CD4-positive, CD25-positive, alpha-beta regulatory T cell (primary cell): Measurements from ENCODE around the gene SEMA4A. TPM values are rescaled to one million over a fixed set of nuclear protein-coding genes. Genes with fewer than 3 reads are reported as not detected.
A peak's percentile ranks its signal among the peaks of the same experiment; 100 is the strongest.
"Not testable (repeated sequence)": the region's sequence is repeated elsewhere in the genome, so short reads cannot be mapped to it uniquely, and the experiment has no call there.

Experiments
- ATAC-seq, 2 donors: fragments of 150-1000 bp; cut with Tn5 transposase; one replicate each; pipeline ENCODE4 v1.10.0; 2021; ENCODE audit warnings: low read depth in 2 of 2, moderate number of reproducible peaks in 2 of 2, moderate library complexity in 1 of 2
- DNase-seq, 3 donors: peaks; one replicate each; pipeline versions ENCODE4 v3.0.0 to v3.0.0-alpha.2; 2012 to 2022; ENCODE audit warnings: mixed read lengths in 1 of 3
- H3K27ac ChIP-seq: one replicate; pipeline ENCODE4 v1.7.0; 2013; ENCODE audit warnings: mild to moderate bottlenecking, low read length; ENCODE audit not compliant: insufficient read depth, poor library complexity, severe bottlenecking
- H3K27me3 ChIP-seq: one replicate; pipeline ENCODE4 v1.7.0; 2013; ENCODE audit warnings: low read length; ENCODE audit not compliant: control insufficient read depth, insufficient read depth
- H3K36me3 ChIP-seq: one replicate; pipeline ENCODE4 v1.7.0; 2013; ENCODE audit warnings: mild to moderate bottlenecking, low read length, moderate library complexity; ENCODE audit not compliant: control insufficient read depth, insufficient read depth
- H3K4me1 ChIP-seq: 2 replicates; pipeline ENCODE4 v1.7.0; 2013; ENCODE audit warnings: mild to moderate bottlenecking, low read length; ENCODE audit not compliant: insufficient read depth, control insufficient read depth, poor library complexity, severe bottlenecking
- H3K4me3 ChIP-seq: one replicate; pipeline ENCODE4 v1.7.0; 2013; ENCODE audit warnings: low read depth, mild to moderate bottlenecking, low read length, moderate library complexity
- H3K9me3 ChIP-seq, 2 experiments: 1 replicate in 1 of 2; 2 replicates in 1 of 2; pipeline ENCODE4 v1.7.0; 2013; ENCODE audit warnings: low read length in 2 of 2, mild to moderate bottlenecking in 1 of 2, moderate library complexity in 1 of 2; ENCODE audit not compliant: control insufficient read depth in 2 of 2
- H3K27ac Mint-ChIP-seq, 3 donors: one replicate each; pipeline ENCODE4 v1.8.0; 2020 to 2022; ENCODE audit warnings: mild to moderate bottlenecking in 3 of 3, mixed read lengths in 3 of 3, moderate library complexity in 2 of 3
- H3K27me3 Mint-ChIP-seq: one replicate; pipeline ENCODE4 v1.8.0; 2022; ENCODE audit warnings: mild to moderate bottlenecking, mixed read lengths
- H3K36me3 Mint-ChIP-seq: one replicate; pipeline ENCODE4 v1.8.0; 2020; ENCODE audit warnings: mixed read lengths
- H3K4me1 Mint-ChIP-seq, 4 donors: one replicate each; pipeline ENCODE4 v1.8.0; 2020 to 2022; ENCODE audit warnings: mixed read lengths in 4 of 4, mild to moderate bottlenecking in 1 of 4
- H3K4me3 Mint-ChIP-seq, 4 donors: one replicate each; pipeline ENCODE4 v1.8.0; 2020 to 2022; ENCODE audit warnings: mild to moderate bottlenecking in 4 of 4, mixed read lengths in 4 of 4, moderate library complexity in 3 of 4
- H3K9me3 Mint-ChIP-seq, 7 donors: one replicate each; pipeline ENCODE4 v1.8.0; 2020 to 2022; ENCODE audit warnings: mixed read lengths in 7 of 7, mild to moderate bottlenecking in 3 of 7, moderate library complexity in 2 of 7
- polyA plus RNA-seq, 4 donors: library from polyadenylated mRNA; unstranded; fragments of 300-500 nt; fragmentation: Illumina TruSeq; gene quantifications; one replicate each; pipeline ENCODE4 v1.2.3, GENCODE V29; 2021
- total RNA-seq: library from RNA; stranded (reverse); gene quantifications from one replicate; pipeline ENCODE4 v1.2.3, GENCODE V29; 2022

SEMA4A gene
- total and polyA plus RNA-seq, 5 donors from 2014 or later: 0.89 to 41.2 (median 2.0) TPM

DNA sequence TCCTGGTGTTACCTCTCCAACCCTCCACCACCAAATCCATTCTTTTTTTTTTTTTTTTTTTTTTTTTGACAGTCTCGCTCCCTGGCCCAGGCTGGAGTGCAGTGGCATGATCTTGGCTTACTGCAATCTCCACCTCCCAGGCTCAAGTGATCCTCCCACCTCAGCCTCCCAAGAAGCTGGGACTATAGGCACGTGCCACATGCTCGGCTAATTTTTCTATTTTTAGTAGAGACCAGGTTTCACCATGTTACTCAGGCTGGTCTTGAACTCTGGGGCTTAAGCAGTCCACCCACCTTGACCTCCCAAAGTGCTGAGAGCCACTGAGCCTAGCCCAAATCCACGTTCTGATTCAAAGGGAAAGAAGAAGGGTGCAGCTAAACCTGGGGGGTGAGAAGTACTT lies 32.4 kb upstream of the SEMA4A start:
- DNase-seq, H3K36me3 Mint-ChIP-seq, ATAC-seq, H3K27me3 ChIP-seq, H3K36me3 ChIP-seq, H3K9me3 ChIP-seq, H3K27me3 Mint-ChIP-seq, H3K9me3 Mint-ChIP-seq: not testable (repeated sequence)
- H3K27ac Mint-ChIP-seq: peak overlapping the region in 1 of 3 donors; percentile 87
- Histone ChIP-seq H3K4me3 (peak overlapping the region; percentile 58), H3K4me1 (peaks cover 70% of the 10 kb centered on the region), H3K27ac (peak overlapping the region; percentile 25)
- peaks cover 0 to 68% (median 41%) of the 10 kb centered on the region in 4 donors for H3K4me1 Mint-ChIP-seq
- H3K4me3 Mint-ChIP-seq: peak overlapping the region in 2 of 4 donors; percentile 55 to 100

DNA sequence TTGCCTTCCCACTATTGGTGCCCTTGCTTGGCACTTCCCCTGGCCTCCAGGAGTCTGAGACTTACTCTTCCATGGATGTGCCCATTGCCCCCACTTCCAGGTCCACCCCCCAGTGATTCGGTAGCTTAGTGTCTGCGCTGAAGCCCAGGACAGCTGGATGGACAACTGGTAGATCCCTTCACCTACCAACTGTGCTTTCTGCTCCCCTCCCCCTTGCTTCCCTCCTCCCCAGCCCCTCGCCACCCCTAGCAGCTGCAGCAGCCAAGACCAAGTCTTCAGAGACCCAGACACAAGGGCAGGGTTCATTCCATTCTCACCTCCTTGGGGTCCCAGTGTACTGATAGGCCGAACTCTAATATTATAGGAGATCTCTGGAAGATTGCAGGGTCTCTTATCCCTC lies 31.9 kb upstream of the SEMA4A start:
- peaks cover 75% of the 10 kb centered on the region for H3K4me1 ChIP-seq
- peaks cover 3% of the 10 kb centered on the region for H3K36me3 ChIP-seq
- Mint-ChIP-seq H3K9me3 (peaks cover 0 to 3% (median 0%) of the 10 kb centered on the region in 7 donors), H3K27me3 (peaks cover 4% of the 10 kb centered on the region), H3K4me1 (peaks cover 0 to 68% (median 44%) of the 10 kb centered on the region in 4 donors), H3K27ac (peak overlapping the region in 2 of 3 donors; percentile 7 to 55), H3K4me3 (peak overlapping the region in 3 of 4 donors; percentile 31 to 100 (median 92)), H3K36me3 (no peaks in the 10 kb centered on the region)
- H3K4me3 ChIP-seq: peak overlapping the region; percentile 52
- peak overlapping the region; percentile 87 for H3K27ac ChIP-seq
- DNase-seq (no peak), ATAC-seq (no peak)
- no peaks in the 10 kb centered on the region for H3K9me3 ChIP-seq
- no peaks in the 10 kb centered on the region for H3K27me3 ChIP-seq

DNA sequence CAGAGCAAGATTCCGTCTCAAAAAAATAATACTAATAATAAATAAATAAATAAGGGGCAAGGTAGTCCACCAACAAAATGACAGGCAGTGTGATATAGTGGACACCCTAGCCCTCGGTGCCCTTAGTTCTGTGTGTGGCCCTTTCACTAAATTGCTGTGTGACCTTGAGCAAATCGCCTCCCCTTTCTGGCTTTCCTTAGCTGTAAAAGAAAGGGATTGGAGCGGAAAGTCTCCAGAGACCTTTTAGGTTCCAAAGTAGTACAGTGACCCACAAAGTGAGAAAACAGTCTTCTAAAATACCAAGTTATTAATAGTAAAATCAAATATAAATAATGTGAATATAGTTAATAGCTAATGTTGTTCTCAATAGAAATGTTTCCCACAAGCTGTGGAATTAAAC lies 31.3 kb upstream of the SEMA4A start:
- DNase-seq: no peak
- no peak for ATAC-seq
- Histone ChIP-seq H3K9me3 (no peaks in the 10 kb centered on the region), H3K4me1 (peaks cover 81% of the 10 kb centered on the region), H3K27ac (peak overlapping the region; percentile 87), H3K4me3 (peak overlapping the region; percentile 62), H3K27me3 (no peaks in the 10 kb centered on the region), H3K36me3 (peaks cover 3% of the 10 kb centered on the region)
- peaks cover 4% of the 10 kb centered on the region for H3K27me3 Mint-ChIP-seq
- peaks cover 0 to 70% (median 46%) of the 10 kb centered on the region in 4 donors for H3K4me1 Mint-ChIP-seq
- no peaks in the 10 kb centered on the region for H3K36me3 Mint-ChIP-seq
- peak overlapping the region in 3 of 4 donors; percentile 61 to 100 (median 93) for H3K4me3 Mint-ChIP-seq
- H3K27ac Mint-ChIP-seq: peak overlapping the region; percentile 31 to 90 (median 53)
- no peaks in the 10 kb centered on the region for H3K9me3 Mint-ChIP-seq

DNA sequence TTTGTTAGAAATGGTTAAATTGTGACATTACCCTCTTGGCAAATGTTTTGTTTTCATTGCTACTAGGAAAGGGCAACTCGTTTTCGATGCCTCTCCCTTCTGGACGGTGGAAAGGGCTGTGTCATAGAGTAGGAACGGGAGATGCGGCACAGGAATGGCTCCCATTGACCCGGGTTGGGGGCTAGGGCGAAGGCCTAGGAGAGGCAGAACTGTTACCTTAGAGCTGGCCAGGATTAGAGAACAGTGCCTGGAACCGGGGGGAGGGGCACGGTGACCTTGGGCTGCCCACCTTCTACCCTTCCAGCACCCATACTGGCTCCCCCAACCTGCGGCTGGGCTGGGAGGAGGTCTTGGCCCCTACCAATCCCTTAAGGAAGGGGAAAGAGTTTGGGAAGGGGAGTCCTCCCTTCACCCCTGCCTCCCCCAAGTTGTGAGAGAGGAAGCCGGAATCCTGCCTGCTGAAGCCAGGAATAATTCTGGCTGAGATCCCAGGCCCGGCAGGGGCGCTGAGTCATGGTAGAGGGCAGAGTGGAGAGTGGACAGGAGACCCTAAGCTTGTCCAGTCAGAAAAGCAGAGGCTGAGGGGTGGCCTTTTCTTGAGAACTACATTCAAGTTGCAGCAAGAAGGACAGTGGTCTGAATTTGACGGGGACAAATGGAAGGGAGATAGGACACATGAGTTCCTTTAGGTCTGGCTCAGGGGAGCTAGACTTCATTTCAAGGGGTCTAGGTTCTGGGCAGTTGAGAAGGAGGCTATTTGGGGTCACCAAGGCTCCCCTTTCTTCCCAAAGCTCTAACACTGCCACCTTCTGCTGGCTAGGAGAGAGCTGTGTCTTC lies 30.6 kb upstream of the SEMA4A start:
- peaks cover 85% of the 10 kb centered on the region for H3K4me1 ChIP-seq
- H3K27ac ChIP-seq: peak overlapping the region; percentile 87
- no peaks in the 10 kb centered on the region for H3K27me3 ChIP-seq
- peaks cover 4% of the 10 kb centered on the region for H3K27me3 Mint-ChIP-seq
- no peaks in the 10 kb centered on the region for H3K9me3 Mint-ChIP-seq
- no peaks in the 10 kb centered on the region for H3K36me3 Mint-ChIP-seq
- peak overlapping the region; percentile 62 for H3K4me3 ChIP-seq
- peaks cover 0 to 76% (median 49%) of the 10 kb centered on the region in 4 donors for H3K4me1 Mint-ChIP-seq
- DNase-seq (no peak), ATAC-seq (no peak)
- peak overlapping the region; percentile 90 to 95 (median 93) for H3K27ac Mint-ChIP-seq
- peak overlapping the region; percentile 52 to 93 (median 72) for H3K4me3 Mint-ChIP-seq
- H3K36me3 ChIP-seq: peaks cover 3% of the 10 kb centered on the region
- H3K9me3 ChIP-seq: no peaks in the 10 kb centered on the region

DNA sequence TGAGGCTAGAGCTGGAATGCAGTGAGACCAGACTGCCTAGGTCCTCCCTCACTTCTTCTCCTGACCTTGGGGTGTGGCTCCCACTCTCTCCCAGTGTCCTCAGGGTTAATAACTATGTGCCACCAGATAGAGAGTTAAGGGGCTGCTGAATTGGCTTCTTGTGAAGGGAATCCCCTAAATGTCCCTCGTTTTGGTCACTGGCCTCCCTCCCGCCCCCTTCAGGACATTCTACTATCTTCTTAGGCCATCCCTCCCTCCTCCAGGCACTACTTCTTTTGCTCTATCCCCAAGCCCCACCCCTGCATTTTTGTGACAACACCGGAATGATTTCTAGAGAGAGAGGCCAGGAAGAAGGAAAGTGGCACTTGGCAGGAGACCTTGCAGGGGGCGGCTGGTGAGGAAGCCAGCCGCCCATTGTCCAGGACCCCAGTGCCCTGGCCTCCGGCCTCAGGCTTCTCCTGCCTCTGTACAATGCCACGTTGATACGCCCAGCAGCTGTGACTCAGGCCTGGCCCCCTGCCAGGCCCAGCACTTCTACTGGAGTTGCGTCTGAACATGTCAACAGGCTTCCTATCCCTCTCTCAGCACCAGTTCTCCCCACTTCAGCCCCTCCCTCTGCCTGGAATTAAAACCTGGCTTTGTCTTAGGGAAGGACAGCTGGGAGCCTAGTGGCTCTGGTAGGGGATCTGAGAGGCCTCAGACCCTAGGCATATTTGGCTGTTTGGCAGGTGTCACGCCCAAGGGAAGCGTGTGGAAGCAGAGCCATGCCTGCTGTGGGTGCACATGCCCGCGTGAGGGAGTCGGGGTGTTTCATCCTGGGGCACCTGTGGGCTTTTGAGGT lies 29.8 kb upstream of the SEMA4A start:
- Histone ChIP-seq H3K27ac (peak overlapping the region; percentile 87), H3K9me3 (no peaks in the 10 kb centered on the region), H3K36me3 (peaks cover 3% of the 10 kb centered on the region), H3K4me1 (peaks cover 87% of the 10 kb centered on the region), H3K27me3 (no peaks in the 10 kb centered on the region), H3K4me3 (peak overlapping the region; percentile 62)
- DNase-seq (no peak), ATAC-seq (peak; percentile 25 to 30)
- Mint-ChIP-seq H3K4me1 (peaks cover 0 to 80% (median 50%) of the 10 kb centered on the region in 4 donors), H3K36me3 (no peaks in the 10 kb centered on the region), H3K27ac (peak overlapping the region; percentile 90 to 95 (median 93)), H3K9me3 (no peaks in the 10 kb centered on the region), H3K4me3 (peak overlapping the region; percentile 52 to 90 (median 82)), H3K27me3 (peaks cover 4% of the 10 kb centered on the region)

DNA sequence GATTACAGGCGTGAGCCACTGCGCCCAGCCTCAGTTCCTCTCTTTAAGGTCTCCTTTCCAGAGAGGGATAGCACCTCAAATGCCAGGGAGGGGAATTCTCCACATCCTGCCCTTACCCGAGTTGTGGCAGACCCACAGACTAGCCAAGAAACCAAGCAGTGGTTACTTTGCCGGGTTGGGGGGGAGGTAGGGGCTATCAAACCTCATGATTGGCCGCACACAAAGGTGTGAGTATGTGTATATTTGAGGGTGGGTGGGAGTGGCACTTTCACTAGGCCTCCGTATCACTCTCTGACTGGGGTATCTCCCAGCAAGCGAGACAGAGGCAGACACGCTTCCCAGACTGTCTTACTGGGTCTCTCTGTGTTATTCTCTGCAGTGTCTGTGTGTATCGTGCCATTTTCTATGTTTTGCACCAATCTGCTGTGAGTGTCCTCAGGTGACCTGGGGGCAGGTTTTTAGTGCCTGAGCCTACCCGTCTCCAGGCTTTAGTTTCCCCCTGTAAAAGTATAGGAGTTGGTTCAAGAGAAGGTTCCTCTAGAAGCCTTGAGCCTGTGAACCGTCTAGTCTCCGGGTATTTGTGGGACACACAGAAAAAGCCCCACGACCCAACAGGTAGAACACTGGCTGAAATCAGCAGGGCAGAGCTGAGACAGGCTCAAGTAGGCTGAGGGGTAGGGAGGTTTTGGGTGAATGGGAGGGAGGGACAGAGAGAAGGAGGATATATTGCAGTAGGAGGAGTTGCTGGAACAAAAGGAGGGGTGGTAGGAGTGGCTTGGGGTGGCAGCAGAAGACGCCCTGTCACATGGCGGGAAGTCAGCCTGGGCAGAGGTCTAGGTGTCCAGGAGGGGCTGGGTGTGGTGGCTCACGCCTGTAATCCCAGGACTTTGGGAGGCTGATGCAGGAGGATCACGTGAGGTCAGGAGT lies 28.6 kb upstream of the SEMA4A start:
- Mint-ChIP-seq H3K4me3 (peak overlapping the region; percentile 64 to 90 (median 82)), H3K27ac (peak overlapping the region; percentile 52 to 95 (median 93)), H3K36me3 (no peaks in the 10 kb centered on the region), H3K4me1 (peaks cover under 1 to 88% (median 56%) of the 10 kb centered on the region in 4 donors), H3K9me3 (peaks cover 0 to 1% (median 0%) of the 10 kb centered on the region in 7 donors), H3K27me3 (peaks cover 4% of the 10 kb centered on the region)
- H3K9me3 ChIP-seq: no peaks in the 10 kb centered on the region
- peak; percentile 17 to 21 for ATAC-seq
- peaks cover 2% of the 10 kb centered on the region for H3K36me3 ChIP-seq
- H3K27ac ChIP-seq: peak overlapping the region; percentile 87
- no peaks in the 10 kb centered on the region for H3K27me3 ChIP-seq
- peak overlapping the region; percentile 53 for H3K4me3 ChIP-seq
- peak in 1 of 3 donors; percentile 38 for DNase-seq
- H3K4me1 ChIP-seq: peaks cover 92% of the 10 kb centered on the region

DNA sequence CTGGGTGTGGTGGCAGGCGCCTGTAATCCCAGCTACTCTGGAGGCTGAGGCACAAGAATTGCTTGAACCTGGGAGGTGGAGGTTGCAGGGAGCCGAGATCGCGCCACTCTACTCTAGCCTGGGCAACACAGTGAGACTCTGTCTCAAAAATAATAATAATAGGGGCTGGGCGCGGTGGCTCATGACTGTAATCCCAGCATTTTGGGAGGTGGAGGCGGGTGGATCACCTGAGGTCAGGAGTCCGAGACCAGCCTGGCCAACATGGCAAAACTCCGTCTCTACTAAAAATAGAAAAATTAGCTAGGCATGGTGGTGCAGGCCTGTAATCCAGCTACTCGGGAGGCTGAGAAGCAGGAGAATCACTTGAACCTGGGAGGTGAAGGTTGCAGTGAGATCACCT lies 27.8 kb upstream of the SEMA4A start:
- Mint-ChIP-seq H3K4me3 (peak overlapping the region; percentile 63 to 84 (median 72)), H3K4me1 (peaks cover 7 to 86% (median 57%) of the 10 kb centered on the region in 4 donors), H3K27ac (peak overlapping the region; percentile 17 to 95 (median 65))
- not testable (repeated sequence) for H3K27me3 ChIP-seq, H3K9me3 ChIP-seq, H3K9me3 Mint-ChIP-seq, H3K36me3 Mint-ChIP-seq, H3K27me3 Mint-ChIP-seq, DNase-seq, ATAC-seq, H3K36me3 ChIP-seq, H3K4me3 ChIP-seq
- H3K4me1 ChIP-seq: peaks cover 90% of the 10 kb centered on the region
- H3K27ac ChIP-seq: peak overlapping the region; percentile 87
